Measurements from ENCODE around the gene NSG1. TPM values are rescaled to one million over a fixed set of nuclear protein-coding genes. Genes with fewer than 3 reads are reported as not detected.

The NSG1 gene
- polyA plus RNA-seq, 1 of the 3 experiments (the other 2 are of a cell fraction): 11.4 TPM

- no peaks in the 10 kb centered on the region for H3K9me3 ChIP-seq
- no peaks in the 10 kb centered on the region for H3K9me2 ChIP-seq
- peak overlapping the region; percentile 98 for H3K4me2 ChIP-seq
- POLR2A ChIA-PET: no interaction called here
- H3K27ac ChIP-seq (ENCODE audit: low read depth in 2 of 2, low read length in 1 of 2): no peak overlapping the region
- 72% methylated on average over 7 of the region's 8 CpGs for whole genome bisulfite sequencing (ENCODE audit: low lambda C conversion rate)
- no peaks in the 10 kb centered on the region for H3F3A ChIP-seq (replicated peaks; ENCODE audit: insufficient read depth)
- TF ChIP-seq MEF2A (IDR thresholded peaks at IDR 0.05; ENCODE audit: borderline replicate concordance, low read depth) (no peak), FOSL2 (IDR thresholded peaks at IDR 0.05; ENCODE audit: borderline replicate concordance, low read depth) (no peak), RAD21 (IDR thresholded peaks at IDR 0.05; ENCODE audit: low read length) (no peak), RXRA (IDR thresholded peaks at IDR 0.05; ENCODE audit: borderline replicate concordance, low read depth) (no peak), EZH2phosphoT487 (IDR thresholded peaks at IDR 0.05; ENCODE audit: borderline replicate concordance, low read depth) (no peak), SMC3 (IDR thresholded peaks at IDR 0.05; ENCODE audit: low read depth, low read length) (no peak), RCOR1 (IDR thresholded peaks at IDR 0.05; ENCODE audit: low read length) (no peak), JUND (IDR thresholded peaks at IDR 0.05) (no peak), FOXJ3 (CRISPR knock-in tag; IDR thresholded peaks at IDR 0.05) (no peak), YY1 (IDR thresholded peaks at IDR 0.05; ENCODE audit: low read depth) (no peak), GATA2 (CRISPR knock-in tag; IDR thresholded peaks at IDR 0.05) (no peak), RFX5 (IDR thresholded peaks at IDR 0.05; ENCODE audit: low read length) (no peak), GABPA (IDR thresholded peaks at IDR 0.05; ENCODE audit: low read depth) (no peak), TAF1 (IDR thresholded peaks at IDR 0.05; ENCODE audit: borderline replicate concordance, low read depth, low read length) (no peak)
- no peaks in the 10 kb centered on the region for H3K27me3 ChIP-seq (ENCODE audit: insufficient read depth)
- H3K4me3 ChIP-seq (ENCODE audit: low read depth in 2 of 2, low read length in 1 of 2): no peak overlapping the region; a peak in 1 of 4 replicates
- no peak for DNase-seq
- no peak overlapping the region for H2AFZ ChIP-seq (ENCODE audit: low read depth)
- H3K4me1 ChIP-seq (ENCODE audit: control insufficient read depth in 1 of 2, insufficient read depth in 2 of 2, low read depth in 1 of 2, low read length in 1 of 2): peaks cover 0 to 11% of the 10 kb centered on the region in 2 experiments; a peak in 1 of 4 replicates
- CTCF ChIA-PET: interaction anchor here (0.8 to 1.0 kb wide), 2 partner anchors 43 to 92 kb away, joined by 3 read pairs; no protein-coding TSS in a partner anchor
- H3K9ac ChIP-seq: no peak overlapping the region
- H4K20me1 ChIP-seq (ENCODE audit: insufficient read depth): no peaks in the 10 kb centered on the region
- H3K79me2 ChIP-seq (ENCODE audit: insufficient read depth): no peaks in the 10 kb centered on the region
- H3K36me3 ChIP-seq (replicated peaks in 1 of 2; ENCODE audit: control insufficient read depth in 1 of 2, insufficient read depth in 2 of 2, low read length in 1 of 2): no peaks in the 10 kb centered on the region
Measured at GRCh38 chr4:4388311-4388790, 1.4 kb downstream of the NSG1 start.

- Histone ChIP-seq H3K36me3 (replicated peaks in 1 of 2; ENCODE audit: control insufficient read depth in 1 of 2, insufficient read depth in 2 of 2, low read length in 1 of 2) (no peaks in the 10 kb centered on the region), H3F3A (replicated peaks; ENCODE audit: insufficient read depth) (peaks cover under 1% of the 10 kb centered on the region), H3K79me2 (ENCODE audit: insufficient read depth) (no peaks in the 10 kb centered on the region), H3K4me1 (ENCODE audit: control insufficient read depth in 1 of 2, insufficient read depth in 2 of 2, low read depth in 1 of 2, low read length in 1 of 2) (peaks cover 2 to 14% of the 10 kb centered on the region in 2 experiments; a peak in 3 of 4 replicates), H3K4me3 (ENCODE audit: low read depth in 2 of 2, low read length in 1 of 2) (no peak overlapping the region), H3K9ac (no peak overlapping the region), H3K27ac (ENCODE audit: low read depth in 2 of 2, low read length in 1 of 2) (no peak overlapping the region), H3K4me2 (no peak overlapping the region), H3K27me3 (ENCODE audit: insufficient read depth) (no peaks in the 10 kb centered on the region), H3K9me2 (no peaks in the 10 kb centered on the region), H4K20me1 (ENCODE audit: insufficient read depth) (no peaks in the 10 kb centered on the region), H3K9me3 (no peaks in the 10 kb centered on the region), H2AFZ (ENCODE audit: low read depth) (no peak overlapping the region)
- DNase-seq: no peak
- ChIA-PET CTCF (interaction anchor here (0.8 to 1.0 kb wide), 2 partner anchors 42 to 91 kb away, joined by 3 read pairs; no protein-coding TSS in a partner anchor), POLR2A (no interaction called here)
- WGBS (ENCODE audit: low lambda C conversion rate): 72% methylated on average over 10 of the region's 18 CpGs
- no peak for TF ChIP-seq ELF1 (IDR thresholded peaks at IDR 0.05)
- no peak for TF ChIP-seq MAX (IDR thresholded peaks at IDR 0.05; ENCODE audit: low read depth)
- TF ChIP-seq TEAD4 (IDR thresholded peaks at IDR 0.05; ENCODE audit: borderline replicate concordance, insufficient read depth): no peak
- TF ChIP-seq POLR2AphosphoS5 (IDR thresholded peaks at IDR 0.05; ENCODE audit: low read depth, low read length): no peak
- no peak for TF ChIP-seq RAD21 (IDR thresholded peaks at IDR 0.05; ENCODE audit: low read length)
- no peak for TF ChIP-seq IRF3 (IDR thresholded peaks at IDR 0.05; ENCODE audit: low read depth, low read length)
- TF ChIP-seq CHD2 (IDR thresholded peaks at IDR 0.05; ENCODE audit: low read length, partially characterized antibody): no peak
- no peak for TF ChIP-seq GABPA (IDR thresholded peaks at IDR 0.05; ENCODE audit: low read depth)
- no peak for TF ChIP-seq TCF12 (IDR thresholded peaks at IDR 0.05)
- no peak for TF ChIP-seq MXI1 (IDR thresholded peaks at IDR 0.05; ENCODE audit: low read depth, low read length)
- TF ChIP-seq YY1 (IDR thresholded peaks at IDR 0.05; ENCODE audit: low read depth): no peak
- TF ChIP-seq EP300 (IDR thresholded peaks at IDR 0.05; ENCODE audit: borderline replicate concordance in 1 of 2, low read depth in 1 of 2, low read length in 1 of 2): no peak
- TF ChIP-seq FOXJ3 (CRISPR knock-in tag; IDR thresholded peaks at IDR 0.05): no peak
- TF ChIP-seq REST (IDR thresholded peaks at IDR 0.05; ENCODE audit: low read depth, low read length): no peak
- TF ChIP-seq JUND (IDR thresholded peaks at IDR 0.05): no peak
- TF ChIP-seq RXRA (IDR thresholded peaks at IDR 0.05; ENCODE audit: borderline replicate concordance, low read depth): no peak
Measured at GRCh38 chr4:4388836-4389575, 2.1 kb downstream of the NSG1 start.
